ENCODE data around the gene HCN1.

HCN1 gene

DNA sequence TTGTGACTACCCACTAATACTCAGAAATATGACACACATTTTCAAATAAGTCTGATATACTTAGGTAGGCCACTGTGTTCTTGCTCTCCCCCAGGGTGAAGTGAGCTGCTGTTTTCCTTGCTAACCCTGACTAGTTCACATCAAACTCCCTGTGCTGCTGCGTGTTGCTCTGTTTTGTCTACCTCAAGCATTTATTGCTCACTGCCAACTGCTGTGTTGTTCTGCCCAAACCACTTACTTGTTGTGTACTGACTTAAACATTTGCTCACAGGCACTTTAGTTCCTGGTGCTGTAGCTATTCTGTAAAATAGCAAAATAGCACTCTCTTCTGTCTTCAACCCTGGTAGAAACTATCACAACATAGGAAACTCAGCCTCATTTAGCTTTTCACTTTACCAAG, 255.7 kb downstream of the HCN1 start:
- Histone ChIP-seq H4K20me1 (ENCODE audit: control insufficient read depth, insufficient read depth, low read depth, low read length) (no peaks in the 10 kb centered on the region), H3K9me2 (replicated peaks; ENCODE audit: control insufficient read depth, low read length) (no peaks in the 10 kb centered on the region), H3K27ac (ENCODE audit: low read depth, low read length) (no peak overlapping the region), H3K79me2 (ENCODE audit: control insufficient read depth, low read length) (no peaks in the 10 kb centered on the region), H3K9me3 (ENCODE audit: control insufficient read depth, insufficient read depth, low read length) (no peaks in the 10 kb centered on the region), H3K4me2 (ENCODE audit: low read length) (no peak overlapping the region), H3K27me3 (ENCODE audit: control insufficient read depth, low read length) (no peaks in the 10 kb centered on the region), H3F3A (ENCODE audit: control insufficient read depth, insufficient read depth) (no peaks in the 10 kb centered on the region), H3K36me3 (ENCODE audit: control insufficient read depth, low read length) (no peaks in the 10 kb centered on the region), H3K4me1 (ENCODE audit: control insufficient read depth, low read length) (no peaks in the 10 kb centered on the region), H3K4me3 (ENCODE audit: low read length) (no peak overlapping the region)
- TF ChIP-seq, protein P1, sequence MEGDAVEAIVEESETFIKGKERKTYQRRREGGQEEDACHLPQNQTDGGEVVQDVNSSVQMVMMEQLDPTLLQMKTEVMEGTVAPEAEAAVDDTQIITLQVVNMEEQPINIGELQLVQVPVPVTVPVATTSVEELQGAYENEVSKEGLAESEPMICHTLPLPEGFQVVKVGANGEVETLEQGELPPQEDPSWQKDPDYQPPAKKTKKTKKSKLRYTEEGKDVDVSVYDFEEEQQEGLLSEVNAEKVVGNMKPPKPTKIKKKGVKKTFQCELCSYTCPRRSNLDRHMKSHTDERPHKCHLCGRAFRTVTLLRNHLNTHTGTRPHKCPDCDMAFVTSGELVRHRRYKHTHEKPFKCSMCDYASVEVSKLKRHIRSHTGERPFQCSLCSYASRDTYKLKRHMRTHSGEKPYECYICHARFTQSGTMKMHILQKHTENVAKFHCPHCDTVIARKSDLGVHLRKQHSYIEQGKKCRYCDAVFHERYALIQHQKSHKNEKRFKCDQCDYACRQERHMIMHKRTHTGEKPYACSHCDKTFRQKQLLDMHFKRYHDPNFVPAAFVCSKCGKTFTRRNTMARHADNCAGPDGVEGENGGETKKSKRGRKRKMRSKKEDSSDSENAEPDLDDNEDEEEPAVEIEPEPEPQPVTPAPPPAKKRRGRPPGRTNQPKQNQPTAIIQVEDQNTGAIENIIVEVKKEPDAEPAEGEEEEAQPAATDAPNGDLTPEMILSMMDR (IDR thresholded peaks at IDR 0.05; ENCODE audit: low read depth, low read length, poor library complexity, severe bottlenecking): no peak

DNA sequence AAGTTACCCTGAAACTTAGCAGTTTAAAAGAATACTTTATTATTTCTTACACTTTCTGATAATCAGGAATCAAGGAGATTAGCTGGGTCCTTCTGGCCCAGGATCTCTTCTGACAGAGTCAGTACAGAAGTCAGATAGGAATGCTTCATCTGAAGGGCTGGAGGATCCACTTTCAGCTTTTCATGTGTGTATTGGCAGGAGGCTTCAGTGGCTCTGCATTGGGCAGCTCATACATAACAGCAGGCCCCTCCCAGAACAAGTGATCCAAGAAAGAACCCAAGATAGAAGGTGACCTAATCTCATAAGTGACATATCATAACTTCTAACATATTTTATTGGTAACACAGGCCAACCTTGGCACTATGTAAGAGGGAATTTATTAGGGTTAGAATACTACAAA, 258.4 kb downstream of the HCN1 start:
- no peaks in the 10 kb centered on the region for H4K20me1 ChIP-seq (ENCODE audit: control insufficient read depth, insufficient read depth, low read depth, low read length)
- no peak overlapping the region for H3K4me2 ChIP-seq (ENCODE audit: low read length)
- H3K79me2 ChIP-seq (ENCODE audit: control insufficient read depth, low read length): no peaks in the 10 kb centered on the region
- no peak overlapping the region for H3K27ac ChIP-seq (ENCODE audit: low read depth, low read length)
- H3F3A ChIP-seq (ENCODE audit: control insufficient read depth, insufficient read depth): no peaks in the 10 kb centered on the region
- no peaks in the 10 kb centered on the region for H3K4me1 ChIP-seq (ENCODE audit: control insufficient read depth, low read length)
- no peaks in the 10 kb centered on the region for H3K9me2 ChIP-seq (replicated peaks; ENCODE audit: control insufficient read depth, low read length)
- no peaks in the 10 kb centered on the region for H3K9me3 ChIP-seq (ENCODE audit: control insufficient read depth, insufficient read depth, low read length)
- no peak for TF ChIP-seq EZH2phosphoT487 (IDR thresholded peaks at IDR 0.05; ENCODE audit: borderline replicate concordance, low read length)
- TF ChIP-seq, protein P1 (IDR thresholded peaks at IDR 0.05; ENCODE audit: low read depth, low read length, poor library complexity, severe bottlenecking): no peak
- H3K36me3 ChIP-seq (ENCODE audit: control insufficient read depth, low read length): no peaks in the 10 kb centered on the region
- no peak overlapping the region for H3K4me3 ChIP-seq (ENCODE audit: low read length)
- no peaks in the 10 kb centered on the region for H3K27me3 ChIP-seq (ENCODE audit: control insufficient read depth, low read length)

DNA sequence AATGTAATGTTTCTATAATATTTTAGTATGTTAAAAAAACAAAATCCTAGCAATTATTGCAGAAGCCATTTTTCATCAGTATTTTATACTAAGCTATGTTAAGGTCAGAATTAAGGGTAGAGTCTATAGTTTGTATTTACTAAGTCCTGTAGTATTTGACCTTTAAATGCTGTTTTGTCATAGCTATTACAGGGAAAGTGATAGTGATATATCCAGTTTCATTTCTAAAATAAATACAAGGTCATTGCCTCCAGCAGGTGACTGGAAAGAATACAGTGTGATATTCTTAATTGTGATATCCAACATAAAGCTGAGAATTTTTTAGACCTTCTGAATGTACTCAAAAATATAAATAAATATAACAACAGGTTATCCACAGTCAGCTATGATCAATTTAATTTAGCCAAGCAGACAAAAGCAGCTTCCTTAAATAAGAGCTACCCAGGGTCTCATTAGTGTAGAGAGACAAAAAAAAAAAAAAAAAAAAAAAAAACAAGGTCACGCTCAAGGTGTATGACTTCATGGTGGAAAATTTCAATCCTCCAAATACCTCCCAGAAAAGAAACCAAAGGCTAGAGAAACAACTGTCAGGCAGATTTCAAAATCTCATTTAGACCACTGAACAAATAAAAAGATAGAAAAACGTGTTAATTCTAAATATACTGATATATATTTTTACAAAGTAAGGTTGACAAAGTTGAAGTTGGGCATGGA, 278.7 kb downstream of the HCN1 start:
- Histone ChIP-seq H3K27me3 (ENCODE audit: control insufficient read depth, low read length) (no peaks in the 10 kb centered on the region), H3K36me3 (ENCODE audit: control insufficient read depth, low read length) (no peaks in the 10 kb centered on the region), H3K79me2 (ENCODE audit: control insufficient read depth, low read length) (no peaks in the 10 kb centered on the region), H3K27ac (ENCODE audit: low read depth, low read length) (no peak overlapping the region), H4K20me1 (ENCODE audit: control insufficient read depth, insufficient read depth, low read depth, low read length) (no peaks in the 10 kb centered on the region), H3K9me2 (replicated peaks; ENCODE audit: control insufficient read depth, low read length) (no peaks in the 10 kb centered on the region), H3K9me3 (ENCODE audit: control insufficient read depth, insufficient read depth, low read length) (no peaks in the 10 kb centered on the region), H3K4me2 (ENCODE audit: low read length) (no peak overlapping the region), H3K4me3 (ENCODE audit: low read length) (no peak overlapping the region), H3K4me1 (ENCODE audit: control insufficient read depth, low read length) (no peaks in the 10 kb centered on the region), H3F3A (ENCODE audit: control insufficient read depth, insufficient read depth) (no peaks in the 10 kb centered on the region)
- TF ChIP-seq, protein P1 (IDR thresholded peaks at IDR 0.05; ENCODE audit: low read depth, low read length, poor library complexity, severe bottlenecking): no peak
- no peak for TF ChIP-seq EZH2phosphoT487 (IDR thresholded peaks at IDR 0.05; ENCODE audit: borderline replicate concordance, low read length)
